K562 (cell line): ENCODE results near the gene CLASP1. TPM values are rescaled to one million over a fixed set of nuclear protein-coding genes. Genes with fewer than 3 reads are reported as not detected.

ENCODE experiments used
- ATAC-seq: fragments of 200-7000 bp; cut with Tn5 transposase; 3 replicates; pipeline ENCODE4 v1.9.1; 2020; ENCODE audit warnings: moderate library complexity
- BruUV-seq: library from RNA; stranded (reverse); fragments of 400-500 nt; replicated peaks from 2 replicates; lab custom pipeline; 2021; lab: Mats Ljungman, UMichigan
- CTCF ChIA-PET: fragments of 300-600 bp; formaldehyde crosslinking; extraction: SDS; loops from one replicate; lab custom pipeline; 2021; ENCODE audit warnings: low intra/inter-chr PET ratio; lab: Yijun Ruan, JAX
- POLR2A ChIA-PET: fragments of 300-600, 350-650 bp; sonication (Branson Sonifier 250); formaldehyde crosslinking; extraction: SDS; loops from one replicate; lab custom pipeline; 2021; ENCODE audit warnings: antibody characterized with exemption, inconsistent platforms; lab: Yijun Ruan, JAX
- DNase-seq, 4 experiments: peaks; one replicate each; pipeline versions ENCODE4 v3.0.0 to v3.0.0-alpha.2; 2011 to 2018; ENCODE audit warnings: low spot score in 3 of 4, mixed read lengths in 3 of 4; ENCODE audit errors: extremely low read depth in 1 of 4
- FAIRE-seq: peaks from 2 replicates; lab custom pipeline; 2011; peaks lifted over from hg19 to GRCh38; lab: Jason Lieb, UNC
- H2AFZ ChIP-seq: 2 replicates; pipeline ENCODE4 v1.6.0; 2011; ENCODE audit warnings: low read depth, low read length, control low read depth, inconsistent platforms
- H3K27ac ChIP-seq: fragments of 200-600 bp; 3 replicates; pipeline ENCODE4 v1.8.0; 2011; ENCODE audit warnings: low read depth, mild to moderate bottlenecking, control low read depth, inconsistent platforms, low read length, moderate library complexity, mixed read lengths; ENCODE audit errors: extremely low read depth
- H3K27me3 ChIP-seq, 2 experiments: fragments of 300-600 bp in 1 of 2; 2 replicates in 1 of 2; 3 replicates in 1 of 2; pipeline versions ENCODE4 v1.6.0 to v1.8.0; 2011; ENCODE audit warnings: inconsistent platforms in 2 of 2, low read length in 2 of 2, mild to moderate bottlenecking in 1 of 2, mixed read lengths in 1 of 2, moderate library complexity in 1 of 2; ENCODE audit not compliant: control insufficient read depth in 2 of 2, insufficient read depth in 2 of 2
- H3K36me3 ChIP-seq: fragments of 300-600 bp; 3 replicates; pipeline ENCODE4 v1.8.0; 2011; ENCODE audit warnings: mild to moderate bottlenecking, low read length, inconsistent platforms; ENCODE audit not compliant: control insufficient read depth, insufficient read depth
- H3K4me1 ChIP-seq, 2 experiments: fragments of 200-600 bp in 1 of 2; replicated peaks in 1 of 2; 2 replicates in 1 of 2; 3 replicates in 1 of 2; pipeline versions ENCODE4 v1.5.1 to v1.8.0; 2011; ENCODE audit warnings: inconsistent platforms in 2 of 2, low read length in 2 of 2, mild to moderate bottlenecking in 1 of 2, mixed read lengths in 1 of 2, moderate library complexity in 1 of 2; ENCODE audit not compliant: control insufficient read depth in 2 of 2, insufficient read depth in 2 of 2
- H3K4me2 ChIP-seq: 2 replicates; pipeline ENCODE4 v1.6.1; 2011; ENCODE audit warnings: low read length, control low read depth, inconsistent platforms, mixed read lengths; ENCODE audit not compliant: insufficient read depth
- H3K4me3 ChIP-seq: fragments of 200-600 bp; sonication (generic), shearing (Covaris generic); 2 replicates; pipeline ENCODE4 v1.5.1; 2016; ENCODE audit warnings: control low read depth, inconsistent platforms
- H3K79me2 ChIP-seq: fragments of 200-600 bp; 3 replicates; pipeline ENCODE4 v1.8.0; 2011; ENCODE audit warnings: low read length, inconsistent platforms; ENCODE audit not compliant: control insufficient read depth, insufficient read depth
- H3K9ac ChIP-seq, 2 experiments: 2 replicates each; pipeline versions ENCODE4 v1.6.0 to v1.6.1; 2011; ENCODE audit warnings: low read depth in 2 of 2, low read length in 2 of 2, control low read depth in 1 of 2, inconsistent platforms in 1 of 2, mild to moderate bottlenecking in 1 of 2, mixed read lengths in 1 of 2; ENCODE audit not compliant: insufficient read depth in 1 of 2
- H3K9me1 ChIP-seq: one replicate; pipeline ENCODE4 v1.6.0; 2011; ENCODE audit warnings: inconsistent platforms, mild to moderate bottlenecking, low read length, moderate library complexity; ENCODE audit not compliant: control insufficient read depth, insufficient read depth
- H3K9me3 ChIP-seq: replicated peaks from 2 replicates; pipeline ENCODE4 v1.5.1; 2011; ENCODE audit warnings: low read depth, low read length, inconsistent platforms; ENCODE audit not compliant: control insufficient read depth, insufficient read depth
- H4K20me1 ChIP-seq: replicated peaks from 2 replicates; pipeline ENCODE4 v1.6.1; 2011; ENCODE audit warnings: low read length, inconsistent platforms, mixed read lengths; ENCODE audit not compliant: control insufficient read depth, insufficient read depth
- COPS2 ChIP-seq: fragments of 450-650 bp; conservative IDR thresholded peaks from 2 replicates; pipeline ENCODE4 v1.6.1; 2016; ENCODE audit warnings: mild to moderate bottlenecking, moderate library complexity
- E2F1 ChIP-seq: sonication (generic); formaldehyde crosslinking; IDR thresholded peaks from 2 replicates; pipeline ENCODE4 v1.8.1; 2023; ENCODE audit warnings: mild to moderate bottlenecking, missing genetic modification reagents, moderate library complexity
- ETV5 ChIP-seq: sonication (generic); formaldehyde crosslinking; IDR thresholded peaks from 2 replicates; pipeline ENCODE4 v1.4.0; 2020; ENCODE audit warnings: low read depth, mild to moderate bottlenecking, missing genetic modification reagents
- FOXA1 ChIP-seq: fragments of 450-650 bp; IDR thresholded peaks from 2 replicates; pipeline ENCODE4 v1.6.1; 2016; ENCODE audit warnings: mild to moderate bottlenecking, borderline replicate concordance
- GTF3C2 ChIP-seq: IDR thresholded peaks from 3 replicates; pipeline ENCODE4 v1.6.1; 2011; ENCODE audit warnings: borderline replicate concordance, mild to moderate bottlenecking, moderate library complexity; ENCODE audit not compliant: insufficient read length; ENCODE audit errors: extremely low read depth
- ILF3 ChIP-seq: fragments of 450-650 bp; IDR thresholded peaks from 2 replicates; pipeline ENCODE4 v1.6.1; 2018; ENCODE audit warnings: antibody characterized with exemption, mild to moderate bottlenecking, moderate library complexity, borderline replicate concordance
- MAFF ChIP-seq: IDR thresholded peaks from 2 replicates; pipeline ENCODE4 v1.6.1; 2012; ENCODE audit warnings: low read length, improper control_type of control experiment
- MNT ChIP-seq, 2 experiments: fragments of 450-650 bp; conservative IDR thresholded peaks; 2 replicates each; pipeline ENCODE4 v1.6.1; 2017; ENCODE audit warnings: mild to moderate bottlenecking in 2 of 2, moderate library complexity in 2 of 2
- MYNN ChIP-seq, 2 experiments: sonication (generic); formaldehyde crosslinking in 1 of 2; IDR thresholded peaks; 2 replicates each; pipeline versions ENCODE4 v1.5.0 to v1.6.1; 2016 to 2020; ENCODE audit warnings: antibody characterized with exemption in 1 of 2, missing genetic modification reagents in 1 of 2
- PCBP2 ChIP-seq: fragments of 200-400 bp; formaldehyde crosslinking; IDR thresholded peaks from 2 replicates; pipeline ENCODE4 v1.6.1; 2018; ENCODE audit warnings: low read length, low read depth, mild to moderate bottlenecking, moderate library complexity; ENCODE audit not compliant: poor library complexity, severe bottlenecking
- RBM25 ChIP-seq: fragments of 200-400 bp; formaldehyde crosslinking; IDR thresholded peaks from 2 replicates; pipeline ENCODE4 v1.6.1; 2018; ENCODE audit warnings: low read length, low read depth, moderate library complexity; ENCODE audit not compliant: severe bottlenecking
- SRSF7 ChIP-seq: fragments of 200-400 bp; formaldehyde crosslinking; optimal IDR thresholded peaks from 2 replicates; pipeline ENCODE3; 2017; ENCODE audit warnings: mild to moderate bottlenecking, low read depth, low read length
- THAP7 ChIP-seq: fragments of 250-450 bp; sonication (Bioruptor Pico); IDR thresholded peaks from 2 replicates; pipeline ENCODE4 v1.5.0; 2021
- ZEB2 ChIP-seq: fragments of 450-650 bp; IDR thresholded peaks from 2 replicates; pipeline ENCODE4 v1.6.1; 2016
- ZNF133 ChIP-seq: fragments of 250-450 bp; sonication (Bioruptor Pico); IDR thresholded peaks from 2 replicates; pipeline ENCODE4 v1.4.0; 2020; ENCODE audit warnings: mild to moderate bottlenecking
- ZNF174 ChIP-seq: fragments of 250-450 bp; sonication (Bioruptor Pico); IDR thresholded peaks from 2 replicates; pipeline ENCODE4 v1.4.0; 2020; ENCODE audit warnings: mild to moderate bottlenecking
- WGBS: fragments of 100-300 bp; shearing (Covaris generic); methylation state at CpG from one replicate; pipeline ENCODE4 v1.1.6; 2016; ENCODE audit warnings: low coverage, mixed read lengths; ENCODE audit not compliant: insufficient coverage; ENCODE audit errors: missing lambda C conversion rate; 5-methylcytosine and 5-hydroxymethylcytosine counted together
- in situ Hi-C: fragments of 300-500 bp; cut with MboI; formaldehyde crosslinking; loops from 4 replicates; pipeline ENCODE4 v1.15.0; 2018; ENCODE audit warnings: inconsistent platforms, mixed read lengths
- intact Hi-C: fragments of 100-400 bp; cut with micrococcal nuclease; formaldehyde crosslinking; loops from 2 replicates; pipeline ENCODE4 v1.14.2; 2022
- polyA plus RNA-seq, 8 experiments: library from polyadenylated mRNA; depleted of rRNA in 4 of 8; stranded (reverse) in 5 of 8; unstranded in 3 of 8; fragments of >200 nt; fragmentation: Nextera tagmentation in 2 of 8; fragmentation: Illumina TruSeq in 1 of 8; extraction: Ambion mirVana in 2 of 8; extraction: Trizol in 1 of 8; gene quantifications; 2 replicates each; pipeline versions ENCODE4 v1.2.1 to v1.2.3, GENCODE V29; 2011 to 2014; ENCODE audit warnings: inconsistent platforms in 1 of 8, missing spikeins in 1 of 8
- total RNA-seq, 7 experiments: library from RNA; depleted of rRNA in 6 of 7; stranded (reverse); fragments of >200 nt in 6 of 7; fragmentation: Illumina TruSeq in 2 of 7; extraction: Trizol in 2 of 7; gene quantifications; 2 replicates each; pipeline versions ENCODE4 v1.2.1 to v1.2.3, GENCODE V29; 2011 to 2021; ENCODE audit warnings: low replicate concordance in 1 of 7

Gene CLASP1
- total and polyA plus RNA-seq, 9 of the 15 experiments (the other 6 are each of a cell fraction or from before 2014, with no cell fraction given): 1.7 to 40.3 (median 20.7) TPM

- WGBS: 9% methylated on average over 4 of the region's 4 CpGs
- ATAC-seq (peak; percentile 14), DNase-seq (peak; percentile 33 to 77 (median 36)), FAIRE-seq (peak; percentile 68)
- in situ Hi-C loops (loop anchor here (10.0 kb wide), 1 partner anchor 1668 kb away; no protein-coding TSS in a partner anchor), intact Hi-C loops (loop anchor here (5.0 kb wide), 1 partner anchor 205 kb away; the partner anchor contains the start of gene NIFK)
- H3K4me3 ChIP-seq: no peak overlapping the region
- H3K4me1 ChIP-seq: peaks cover 34 to 41% of the 10 kb centered on the region in 2 experiments
- CTCF ChIA-PET: no interaction called here
- H3K36me3 ChIP-seq: peaks cover 14% of the 10 kb centered on the region; the same call in 2 of the 3 replicates
- H2AFZ ChIP-seq: no peak overlapping the region
- no peaks in the 10 kb centered on the region for H3K9me1 ChIP-seq
- peak overlapping the region; percentile 28; the same call in 1 of the 2 replicates for H3K4me2 ChIP-seq
- 0 out of 2 replicates have a peak, but pooled peaks cover 4% of the 10 kb centered on the region for H4K20me1 ChIP-seq
- peak overlapping the region in 1 of 2 experiments; percentile 97; a peak in 1 of 4 replicates for H3K9ac ChIP-seq
- peak overlapping the region; percentile 100 for H3K27ac ChIP-seq
- no peaks in the 10 kb centered on the region for H3K27me3 ChIP-seq
- no peaks in the 10 kb centered on the region for H3K9me3 ChIP-seq
- POLR2A ChIA-PET: interaction anchor here (1.1 to 3.8 kb wide), 18 partner anchors 8 to 457 kb away, joined by 3 to 31 read pairs (median 12); partner anchors contain the start of genes CLASP1 and TSN
- H3K79me2 ChIP-seq: peaks cover 58% of the 10 kb centered on the region
- BruUV-seq: no TSS peak
- TF ChIP-seq PCBP2 (no peak), MNT (conservative IDR thresholded peaks at IDR 0.05) (peak; percentile 32 to 52; a peak in 1 of 4 replicates), ILF3 (no peak), GTF3C2 (no peak), ZNF174 (no peak), THAP7 (CRISPR knock-in tag) (no peak), FOXA1 (no peak), ETV5 (CRISPR knock-in tag) (no peak), E2F1 (CRISPR knock-in tag) (no peak), MAFF (0 out of 2 replicates have a peak, but pooled peaks have one; percentile 9), ZEB2 (no peak), RBM25 (no peak), COPS2 (no peak), ZNF133 (CRISPR knock-in tag) (no peak), SRSF7 (no peak), MYNN (IDR thresholded peaks at IDR 0.05) (no peak), MYNN (CRISPR knock-in tag; IDR thresholded peaks at IDR 0.05) (no peak)
Measured at GRCh38 chr2:121532347-121532766, 116.9 kb downstream of the CLASP1 start.
